ENCODE measurements around the gene CAMK2N2.

The CAMK2N2 gene

GRCh38 chr3:184222521-184222920, 38.8 kb downstream of the CAMK2N2 start:
- DNase-seq (ENCODE audit: low read depth): no peak
- H3K4me3 ChIP-seq (ENCODE audit: low read length): no peak overlapping the region
- TF ChIP-seq CTCF (IDR thresholded peaks at IDR 0.05; ENCODE audit: insufficient read depth, low read depth, low read length, missing control alignments): no peak

GRCh38 chr3:184218814-184219213, 42.5 kb downstream of the CAMK2N2 start:
- no peak for TF ChIP-seq CTCF (IDR thresholded peaks at IDR 0.05; ENCODE audit: insufficient read depth, low read depth, low read length, missing control alignments)
- H3K4me3 ChIP-seq (ENCODE audit: low read length): no peak overlapping the region
- DNase-seq (ENCODE audit: low read depth): no peak

GRCh38 chr3:184211718-184212117, 49.6 kb downstream of the CAMK2N2 start:
- no peak overlapping the region for H3K4me3 ChIP-seq (ENCODE audit: low read length)
- no peak for DNase-seq (ENCODE audit: low read depth)
- no peak for TF ChIP-seq CTCF (IDR thresholded peaks at IDR 0.05; ENCODE audit: insufficient read depth, low read depth, low read length, missing control alignments)

- no peak for TF ChIP-seq CTCF (IDR thresholded peaks at IDR 0.05; ENCODE audit: insufficient read depth, low read depth, low read length, missing control alignments)
- no peak overlapping the region for H3K4me3 ChIP-seq (ENCODE audit: low read length)
- no peak for DNase-seq (ENCODE audit: low read depth)
Observed at GRCh38 chr3:184211297-184211696, 50.1 kb downstream of the CAMK2N2 start.
